Astrocyte (in vitro differentiated cells and primary cell): Measurements from ENCODE around the gene LRP1B.

Experiments
- CTCF ChIP-seq: IDR thresholded peaks from 2 replicates; pipeline ENCODE4 v1.5.1; 2011; ENCODE audit warnings: low read depth, mild to moderate bottlenecking, inconsistent platforms, low read length, moderate library complexity; ENCODE audit not compliant: insufficient read depth
- EZH2 ChIP-seq: IDR thresholded peaks from 2 replicates; pipeline ENCODE4 v1.6.1; 2012; ENCODE audit warnings: mild to moderate bottlenecking, low read length, inconsistent platforms; ENCODE audit not compliant: insufficient read depth

- no peak for TF ChIP-seq CTCF
- no peak for TF ChIP-seq EZH2
Measured at GRCh38 chr2:140797718-140798117, 1333.1 kb downstream of the LRP1B start.
